GM12865 (cell line): ENCODE results near the gene DEFB129.

Experiments
- DNase-seq: peaks from one replicate; pipeline ENCODE4 v3.0.0; 2010; ENCODE audit warnings: low read depth
- H3K4me3 ChIP-seq: 2 replicates; pipeline ENCODE4 v1.5.1; 2011; ENCODE audit warnings: mild to moderate bottlenecking, low read depth, low read length, control low read depth
- TF ChIP-seq, protein P1 (sequence below): IDR thresholded peaks from 2 replicates; pipeline ENCODE4 v1.5.1; 2011; ENCODE audit warnings: low read length, control low read depth, low read depth, inconsistent platforms; ENCODE audit not compliant: insufficient read depth; ENCODE audit errors: missing control alignments

Gene DEFB129

DNA sequence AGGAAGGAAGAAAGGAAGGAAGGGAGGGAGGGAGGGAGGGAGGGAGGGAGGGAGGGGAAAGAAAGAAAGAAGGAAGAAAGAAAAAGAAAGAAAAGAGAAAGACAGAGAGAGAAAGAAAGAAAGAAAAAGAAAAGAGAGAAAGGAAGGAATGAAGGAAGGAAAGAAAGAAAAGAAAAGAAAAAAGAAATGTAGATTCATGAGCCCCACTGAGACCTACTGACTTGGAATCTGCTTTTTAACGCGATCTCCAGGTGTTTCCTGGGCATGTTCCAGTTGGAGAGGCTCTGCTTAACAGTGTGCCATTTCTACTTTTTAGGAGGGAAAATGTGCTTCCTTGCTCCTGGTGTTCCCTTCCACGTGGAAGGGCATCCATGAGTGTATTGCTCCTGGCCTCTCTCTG, 46.8 kb downstream of the DEFB129 start:
- TF ChIP-seq, protein P1, sequence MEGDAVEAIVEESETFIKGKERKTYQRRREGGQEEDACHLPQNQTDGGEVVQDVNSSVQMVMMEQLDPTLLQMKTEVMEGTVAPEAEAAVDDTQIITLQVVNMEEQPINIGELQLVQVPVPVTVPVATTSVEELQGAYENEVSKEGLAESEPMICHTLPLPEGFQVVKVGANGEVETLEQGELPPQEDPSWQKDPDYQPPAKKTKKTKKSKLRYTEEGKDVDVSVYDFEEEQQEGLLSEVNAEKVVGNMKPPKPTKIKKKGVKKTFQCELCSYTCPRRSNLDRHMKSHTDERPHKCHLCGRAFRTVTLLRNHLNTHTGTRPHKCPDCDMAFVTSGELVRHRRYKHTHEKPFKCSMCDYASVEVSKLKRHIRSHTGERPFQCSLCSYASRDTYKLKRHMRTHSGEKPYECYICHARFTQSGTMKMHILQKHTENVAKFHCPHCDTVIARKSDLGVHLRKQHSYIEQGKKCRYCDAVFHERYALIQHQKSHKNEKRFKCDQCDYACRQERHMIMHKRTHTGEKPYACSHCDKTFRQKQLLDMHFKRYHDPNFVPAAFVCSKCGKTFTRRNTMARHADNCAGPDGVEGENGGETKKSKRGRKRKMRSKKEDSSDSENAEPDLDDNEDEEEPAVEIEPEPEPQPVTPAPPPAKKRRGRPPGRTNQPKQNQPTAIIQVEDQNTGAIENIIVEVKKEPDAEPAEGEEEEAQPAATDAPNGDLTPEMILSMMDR = no peak
- DNase-seq = no peak
- H3K4me3 ChIP-seq = no peak overlapping the region

DNA sequence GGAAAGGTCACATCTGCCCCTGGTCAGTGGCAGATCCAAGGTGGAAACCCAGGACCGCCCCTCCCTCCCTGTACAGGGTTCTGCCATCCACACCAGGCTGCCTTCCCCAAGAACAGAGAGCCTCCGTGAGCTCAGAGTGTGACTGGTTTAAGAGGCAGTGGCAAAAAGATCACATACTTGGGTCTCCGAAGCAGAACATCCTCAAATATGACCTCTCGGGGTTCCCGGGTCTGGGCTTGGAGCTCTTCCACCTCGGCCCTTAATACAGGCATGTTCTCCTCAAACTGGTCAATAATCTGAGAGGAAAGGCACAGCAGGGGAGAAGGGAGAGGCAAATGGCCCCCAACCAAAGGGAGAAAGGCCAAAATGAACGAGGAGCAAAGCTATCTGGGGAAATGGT, 48.7 kb downstream of the DEFB129 start:
- DNase-seq = no peak
- no peak overlapping the region for H3K4me3 ChIP-seq
- TF ChIP-seq, protein P1 = no peak

DNA sequence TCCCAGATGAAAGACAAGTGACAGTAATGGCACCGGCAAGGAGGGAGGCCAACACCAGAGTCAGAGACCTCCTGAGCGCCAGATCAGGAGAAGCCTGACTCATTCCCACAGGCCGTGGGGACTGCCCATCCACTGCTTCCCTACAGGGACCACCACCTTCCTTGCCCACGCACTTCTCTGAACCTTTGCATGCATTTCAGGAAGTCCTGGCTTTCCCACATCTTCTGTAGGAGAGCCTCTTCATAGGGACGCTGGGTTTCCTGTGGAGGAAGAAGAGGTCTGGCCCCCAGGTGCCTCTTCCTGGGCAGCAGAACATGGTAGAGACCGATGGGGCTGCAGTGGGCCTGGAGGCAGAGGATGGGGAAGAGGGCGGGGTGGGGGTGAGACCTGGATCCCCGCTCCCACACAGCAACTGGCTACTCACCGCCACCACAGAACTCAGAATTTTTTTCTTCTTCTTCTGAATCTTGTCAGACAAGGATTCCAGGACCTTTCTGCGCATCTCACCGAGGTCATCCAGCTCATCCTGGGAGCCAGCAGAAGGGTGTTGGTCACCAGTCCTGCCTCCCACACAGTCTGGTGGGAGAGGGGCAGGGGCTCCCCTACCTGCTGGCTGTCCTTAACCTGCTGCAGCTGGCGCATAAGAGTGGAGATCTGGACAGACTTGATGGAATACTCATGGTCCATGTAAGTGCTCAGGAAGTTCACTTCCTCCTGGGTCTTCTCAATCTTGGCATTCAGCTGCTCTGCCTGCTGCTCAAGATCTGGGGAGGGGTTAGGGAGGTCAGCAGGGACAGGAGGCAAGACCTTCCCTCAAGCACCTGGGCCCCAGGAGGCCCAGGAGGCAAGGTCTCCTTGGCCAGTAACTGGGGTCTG, 49.8 kb downstream of the DEFB129 start:
- TF ChIP-seq, protein P1 = no peak
- H3K4me3 ChIP-seq = no peak overlapping the region
- DNase-seq = no peak

DNA sequence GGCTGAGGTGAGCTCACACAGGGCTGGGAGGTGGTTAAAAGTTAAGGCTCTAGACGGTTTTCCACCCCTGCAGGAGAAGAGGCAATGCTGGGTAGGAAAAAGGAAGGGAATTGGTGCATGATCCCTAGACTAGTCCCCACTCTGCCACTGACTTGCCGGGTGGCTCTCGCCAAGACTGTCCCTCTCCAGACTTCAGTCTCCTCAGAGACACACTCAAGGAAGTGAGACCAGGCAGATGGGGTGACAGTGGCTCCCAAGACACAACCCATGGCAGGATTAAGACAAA, 50.4 kb downstream of the DEFB129 start:
- no peak overlapping the region for H3K4me3 ChIP-seq
- DNase-seq = no peak
- TF ChIP-seq, protein P1 = no peak

DNA sequence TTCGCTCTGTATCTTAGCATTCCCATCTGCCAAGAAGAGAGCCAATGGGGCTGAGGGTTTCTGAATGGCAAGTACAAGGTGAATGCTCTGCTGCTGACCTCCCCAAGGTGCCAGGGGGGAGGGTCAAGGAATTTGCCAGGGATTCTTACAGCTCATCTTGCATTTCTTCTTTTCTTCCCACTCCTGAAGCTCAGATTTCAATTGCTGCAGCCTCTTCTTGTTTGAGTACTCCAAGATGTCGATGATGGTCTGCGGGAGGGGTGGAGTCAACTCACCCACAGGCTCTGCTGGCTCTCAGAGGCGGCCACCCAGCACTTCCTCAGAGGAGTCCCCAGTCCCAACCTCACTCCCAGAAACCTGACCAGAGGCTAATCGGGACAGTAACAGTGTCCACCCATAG, 51.1 kb downstream of the DEFB129 start:
- DNase-seq = no peak
- TF ChIP-seq, protein P1 = no peak
- H3K4me3 ChIP-seq = no peak overlapping the region

DNA sequence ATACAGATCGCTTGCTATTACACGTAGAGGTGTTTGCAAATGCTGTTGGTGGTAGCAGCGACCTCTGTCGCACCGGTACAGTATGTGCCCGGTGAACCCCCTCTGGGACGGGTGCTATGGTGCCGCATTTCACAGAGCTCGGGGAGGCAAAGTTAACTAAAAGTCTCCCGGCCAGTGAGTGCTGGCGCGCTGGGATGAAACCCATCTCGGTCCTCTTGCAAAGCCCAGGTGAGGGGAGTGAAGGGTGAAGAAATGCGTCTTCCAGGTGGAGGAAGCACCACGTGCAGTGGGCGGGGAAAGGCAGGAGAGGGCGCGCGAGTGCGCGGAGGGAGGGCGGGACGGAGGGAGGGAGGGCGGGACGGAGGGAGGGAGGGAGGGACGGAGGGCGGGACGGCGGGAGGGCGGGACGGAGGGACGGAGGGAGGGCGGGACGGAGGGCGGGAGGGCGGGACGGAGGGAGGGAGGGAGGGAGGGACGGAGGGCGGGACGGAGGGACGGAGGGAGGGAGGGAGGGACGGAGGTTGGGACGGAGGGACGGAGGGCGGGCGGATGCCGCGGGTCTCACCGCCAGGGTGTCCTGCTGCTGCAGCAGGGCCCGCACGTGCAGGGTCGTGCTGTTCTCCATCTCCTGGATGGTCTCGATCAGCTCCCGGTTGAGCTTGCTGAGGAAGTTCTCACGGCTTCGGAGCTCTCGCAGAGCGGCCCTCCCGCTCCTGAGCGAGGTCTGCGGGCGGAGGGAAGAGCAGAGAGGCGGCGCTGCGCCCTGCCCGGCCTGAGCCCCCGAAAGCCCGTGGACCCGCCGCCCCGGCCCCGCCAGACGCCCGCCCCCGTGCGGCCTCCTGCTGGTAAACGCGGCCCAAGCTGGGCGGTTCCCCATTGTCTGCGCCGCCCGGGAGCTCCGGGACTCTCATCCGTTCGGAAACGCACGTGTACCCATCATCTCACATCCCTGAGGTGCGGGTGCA, 51.8 kb downstream of the DEFB129 start:
- no peak overlapping the region for H3K4me3 ChIP-seq
- DNase-seq = no peak
- TF ChIP-seq, protein P1 = no peak
